PC-9 (cell line): ENCODE measurements around the gene C22orf39. TPM values are rescaled to one million over a fixed set of nuclear protein-coding genes. Genes with fewer than 3 reads are reported as not detected.
A peak's percentile ranks its signal among the peaks of the same experiment; 100 is the strongest.

Source experiments
- BruUV-seq: library from RNA; stranded (reverse); fragments of 400-500 nt; replicated peaks from 2 replicates; lab custom pipeline; 2021; lab: Mats Ljungman, UMichigan
- CTCF ChIA-PET: fragments of 300-600 bp; sonication (Branson Sonifier 250); formaldehyde crosslinking; loops from one replicate; lab custom pipeline; 2022; ENCODE audit warnings: antibody characterized with exemption; lab: Charles Lee
- POLR2A ChIA-PET: fragments of 300-600 bp; sonication (Branson Sonifier 250); formaldehyde crosslinking; loops from one replicate; lab custom pipeline; 2022; ENCODE audit warnings: antibody characterized with exemption; ENCODE audit not compliant: unreplicated experiment; lab: Charles Lee
- DNase-seq, 2 experiments: peaks; one replicate each; pipeline versions ENCODE4 v3.0.0 to v3.0.0-alpha.2; 2015 to 2022; ENCODE audit warnings: mixed read lengths in 1 of 2
- H2AFZ ChIP-seq: fragments of 200-600 bp; sonication (generic); 2 replicates; pipeline ENCODE4 v1.8.1; 2017; ENCODE audit warnings: antibody characterized with exemption
- H3F3A ChIP-seq: fragments of 200-600 bp; sonication (generic); 2 replicates; pipeline ENCODE4 v1.8.1; 2017; ENCODE audit warnings: antibody characterized with exemption, mild to moderate bottlenecking, low read depth; ENCODE audit not compliant: insufficient read depth
- H3K27ac ChIP-seq: fragments of 200-600 bp; sonication (generic); 2 replicates; pipeline ENCODE4 v1.6.1; 2016; ENCODE audit warnings: mixed run types
- H3K27me3 ChIP-seq: fragments of 200-600 bp; sonication (generic); 2 replicates; pipeline ENCODE4 v1.6.1; 2016; ENCODE audit warnings: low read depth, mixed run types; ENCODE audit not compliant: insufficient read depth
- H3K36me3 ChIP-seq: fragments of 200-600 bp; sonication (generic); 2 replicates; pipeline ENCODE4 v1.6.1; 2016; ENCODE audit warnings: low read depth, mixed run types
- H3K4me1 ChIP-seq: fragments of 200-600 bp; sonication (generic); replicated peaks from 2 replicates; pipeline ENCODE4 v1.6.1; 2016; ENCODE audit warnings: mixed run types; ENCODE audit not compliant: insufficient read depth
- H3K4me2 ChIP-seq: fragments of 200-600 bp; sonication (generic); 2 replicates; pipeline ENCODE4 v1.6.1; 2017; ENCODE audit warnings: mixed run types
- H3K4me3 ChIP-seq: fragments of 200-600 bp; sonication (generic); 2 replicates; pipeline ENCODE4 v1.6.1; 2016; ENCODE audit warnings: mixed run types
- H3K79me2 ChIP-seq: fragments of 200-600 bp; sonication (generic); 2 replicates; pipeline ENCODE4 v1.6.1; 2017; ENCODE audit warnings: low read depth, mixed run types
- H3K9me2 ChIP-seq: fragments of 200-600 bp; sonication (generic); 2 replicates; pipeline ENCODE4 v1.8.1; 2017; ENCODE audit warnings: mild to moderate bottlenecking; ENCODE audit not compliant: insufficient read depth
- H3K9me3 ChIP-seq: fragments of 200-600 bp; sonication (generic); 2 replicates; pipeline ENCODE4 v1.8.1; 2016; ENCODE audit warnings: low read depth; ENCODE audit not compliant: insufficient read depth
- H4K20me1 ChIP-seq: fragments of 200-600 bp; sonication (generic); 2 replicates; pipeline ENCODE4 v1.8.1; 2017; ENCODE audit not compliant: insufficient read depth
- EZH2 ChIP-seq: fragments of 200-600 bp; sonication (generic); IDR thresholded peaks from 2 replicates; pipeline ENCODE4 v1.8.0; 2017; ENCODE audit warnings: antibody characterized with exemption, low read depth
- intact Hi-C: fragments of 100-400 bp; cut with micrococcal nuclease; formaldehyde crosslinking; loops from one replicate; pipeline ENCODE4 v1.10.0; 2022; ENCODE audit not compliant: unreplicated experiment
- total RNA-seq: library from RNA; stranded (reverse); gene quantifications from 2 replicates; pipeline ENCODE4 v1.2.3, GENCODE V29; 2021
- TF ChIP-seq, protein P1 (sequence below): fragments of 200-600 bp; sonication (generic); conservative IDR thresholded peaks from 2 replicates; pipeline ENCODE4 v1.6.1; 2017; ENCODE audit warnings: mixed run types, antibody characterized with exemption, mild to moderate bottlenecking, moderate library complexity

C22orf39 gene
- total RNA-seq, 1 experiment from 2014 or later = 12.3 TPM

DNA sequence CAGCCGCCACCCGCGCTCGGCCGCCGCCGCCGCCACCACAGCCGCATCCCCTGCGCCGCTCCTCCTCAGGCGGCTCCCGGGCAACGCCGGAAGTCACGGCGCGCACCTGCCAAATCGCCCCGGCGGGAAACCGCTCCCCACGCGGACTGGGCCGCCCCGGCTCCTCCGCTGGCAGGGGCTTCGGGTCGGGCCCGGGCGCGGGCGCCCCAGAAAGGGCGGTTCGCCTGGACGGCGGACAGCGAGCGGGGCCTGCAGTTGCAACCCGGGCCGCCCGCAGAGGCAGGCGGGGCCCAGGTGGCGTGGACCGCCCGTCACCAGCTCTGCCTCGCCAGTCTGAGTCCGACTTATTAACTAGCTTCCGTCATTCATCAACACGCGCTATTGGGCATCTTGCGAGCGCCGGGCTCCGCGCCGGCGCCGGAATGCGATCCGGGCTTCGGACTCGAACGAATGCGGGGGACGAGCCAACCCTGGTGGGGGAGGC is 15.8 kb downstream of the C22orf39 start, which contains the start of gene HIRA:
HIRA (minus strand) TSS at position 85 of the 484 bp plus-strand sequence. CDS start 257 bp downstream, outside the sequence.
- Histone ChIP-seq H3K79me2 (peaks cover 46% of the 10 kb centered on the region), H3K27me3 (no peaks in the 10 kb centered on the region), H4K20me1 (peaks cover 22% of the 10 kb centered on the region; the same call in 1 of the 2 replicates), H3K4me1 (peaks cover 8% of the 10 kb centered on the region), H3K27ac (peak within 1 kb of the TSS; percentile 63; the same call in 1 of the 2 replicates), H3K9me2 (no peaks in the 10 kb centered on the region), H3K36me3 (no peaks in the 10 kb centered on the region), H3K9me3 (no peaks in the 10 kb centered on the region), H3K4me3 (peak within 1 kb of the TSS; percentile 97), H2AFZ (peak within 1 kb of the TSS; percentile 88), H3K4me2 (peak within 1 kb of the TSS; percentile 86), H3F3A (no peaks in the 10 kb centered on the region)
- peak; percentile 60 to 75 for DNase-seq
- intact Hi-C loops = loop anchor here (2.0 kb wide), 1 partner anchor 253 kb away; the partner anchor contains the start of gene SLC25A1
- BruUV-seq = no TSS peak
- no peak for TF ChIP-seq EZH2
- TF ChIP-seq, protein P1, sequence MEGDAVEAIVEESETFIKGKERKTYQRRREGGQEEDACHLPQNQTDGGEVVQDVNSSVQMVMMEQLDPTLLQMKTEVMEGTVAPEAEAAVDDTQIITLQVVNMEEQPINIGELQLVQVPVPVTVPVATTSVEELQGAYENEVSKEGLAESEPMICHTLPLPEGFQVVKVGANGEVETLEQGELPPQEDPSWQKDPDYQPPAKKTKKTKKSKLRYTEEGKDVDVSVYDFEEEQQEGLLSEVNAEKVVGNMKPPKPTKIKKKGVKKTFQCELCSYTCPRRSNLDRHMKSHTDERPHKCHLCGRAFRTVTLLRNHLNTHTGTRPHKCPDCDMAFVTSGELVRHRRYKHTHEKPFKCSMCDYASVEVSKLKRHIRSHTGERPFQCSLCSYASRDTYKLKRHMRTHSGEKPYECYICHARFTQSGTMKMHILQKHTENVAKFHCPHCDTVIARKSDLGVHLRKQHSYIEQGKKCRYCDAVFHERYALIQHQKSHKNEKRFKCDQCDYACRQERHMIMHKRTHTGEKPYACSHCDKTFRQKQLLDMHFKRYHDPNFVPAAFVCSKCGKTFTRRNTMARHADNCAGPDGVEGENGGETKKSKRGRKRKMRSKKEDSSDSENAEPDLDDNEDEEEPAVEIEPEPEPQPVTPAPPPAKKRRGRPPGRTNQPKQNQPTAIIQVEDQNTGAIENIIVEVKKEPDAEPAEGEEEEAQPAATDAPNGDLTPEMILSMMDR = no peak
- ChIA-PET POLR2A (interaction anchor here (0.7 kb wide), 1 partner anchor 249 kb away, joined by 3 read pairs; no protein-coding TSS in a partner anchor), CTCF (no interaction called here)

DNA sequence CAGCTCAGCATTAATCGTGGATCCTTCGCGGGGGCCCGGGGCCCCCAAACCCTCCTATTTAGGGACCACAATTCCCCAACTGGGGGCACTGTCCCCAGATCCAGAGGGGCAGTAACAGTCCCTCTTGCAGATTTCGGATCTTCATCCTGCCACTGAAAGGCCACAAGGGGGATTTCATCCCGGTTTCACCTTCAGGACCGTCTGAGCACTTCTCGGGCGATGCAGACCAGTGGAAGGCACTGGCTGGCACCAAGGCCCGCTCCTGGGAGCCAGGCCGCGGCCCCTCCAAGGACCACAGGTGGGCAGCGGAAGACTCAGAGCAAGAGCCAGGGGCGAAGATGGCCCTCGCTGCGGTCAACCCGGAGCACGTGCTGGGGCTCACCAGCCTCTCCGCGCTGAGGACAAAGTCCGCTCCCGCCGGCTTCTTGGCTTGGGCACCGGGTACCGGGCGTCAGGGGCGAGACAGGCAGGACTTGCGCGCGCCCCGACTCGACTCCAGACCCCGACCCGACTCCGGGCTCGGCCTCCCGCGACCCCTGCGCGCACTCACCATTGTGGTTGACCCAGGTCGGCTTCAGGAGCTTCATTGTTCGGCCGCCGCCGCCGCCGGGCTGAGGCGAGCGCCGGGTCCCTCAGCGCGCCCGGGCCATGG is 16.5 kb downstream of the C22orf39 start:
- TF ChIP-seq EZH2 = no peak
- TF ChIP-seq, protein P1 = no peak
- POLR2A ChIA-PET = interaction anchor here (0.7 kb wide), 1 partner anchor 248 kb away, joined by 3 read pairs; no protein-coding TSS in a partner anchor
- CTCF ChIA-PET = no interaction called here

DNA sequence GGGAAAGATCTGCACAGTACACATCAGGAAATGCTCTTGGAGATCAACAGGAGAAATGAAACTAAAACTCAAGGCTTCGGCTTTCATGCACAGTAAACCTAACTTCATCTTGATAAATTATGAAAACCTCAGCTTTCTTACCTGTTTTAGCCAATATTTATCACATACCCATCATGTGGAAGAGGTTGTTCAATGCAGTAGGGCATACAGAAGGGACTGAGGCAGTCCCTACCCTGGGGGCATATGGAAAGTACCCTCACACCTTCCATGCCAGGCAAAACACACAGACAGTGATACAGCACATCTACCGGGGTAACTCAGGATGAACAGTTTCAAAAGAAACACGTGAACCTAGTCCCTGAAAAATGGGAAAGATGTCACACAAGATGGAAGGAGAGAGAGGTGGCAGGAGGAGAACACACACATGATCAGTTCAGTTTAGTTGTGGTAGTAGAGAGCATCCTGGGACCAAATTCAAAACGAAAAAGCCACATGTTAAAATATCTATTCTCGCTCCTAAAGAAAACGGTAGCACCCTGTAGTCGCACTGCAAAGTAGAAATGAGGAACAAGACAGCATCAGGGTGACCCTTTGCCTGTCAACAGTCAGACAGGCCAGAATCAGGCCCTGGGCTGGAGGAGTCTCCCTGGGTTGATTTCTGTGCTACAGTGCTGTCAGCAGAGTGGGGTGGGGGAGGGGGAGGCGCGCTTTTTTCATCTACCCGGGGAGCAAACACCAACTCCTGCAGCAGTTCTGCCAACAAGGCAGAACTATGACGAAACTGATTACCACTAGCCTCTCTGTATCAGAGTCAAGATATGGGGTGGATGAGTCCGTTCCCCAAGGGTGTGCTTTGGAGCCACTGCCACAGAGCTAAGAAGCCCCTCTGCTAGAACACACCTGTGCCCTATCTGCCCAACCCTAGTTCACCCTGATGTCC is 17.3 kb downstream of the C22orf39 start:
- intact Hi-C loops = no loop called here

More for the DNA sequence above, 16.5 kb downstream of the C22orf39 start:
- Histone ChIP-seq H3K4me1 (peaks cover 8% of the 10 kb centered on the region), H3K9me3 (no peaks in the 10 kb centered on the region), H3F3A (no peaks in the 10 kb centered on the region), H3K4me2 (peak overlapping the region; percentile 86), H4K20me1 (peaks cover 22% of the 10 kb centered on the region; the same call in 1 of the 2 replicates), H3K4me3 (peak overlapping the region; percentile 73), H3K27me3 (no peaks in the 10 kb centered on the region), H3K79me2 (peaks cover 51% of the 10 kb centered on the region), H3K36me3 (no peaks in the 10 kb centered on the region), H3K27ac (no peak overlapping the region), H3K9me2 (no peaks in the 10 kb centered on the region), H2AFZ (peak overlapping the region; percentile 71)
- intact Hi-C loops = no loop called here
- peak in 1 of 2 experiments; percentile 6 for DNase-seq
- BruUV-seq = no TSS peak

More for the DNA sequence above, 17.3 kb downstream of the C22orf39 start:
- H3K9me3 ChIP-seq = no peaks in the 10 kb centered on the region
- BruUV-seq = TSS peak; percentile 27
- peaks cover 55% of the 10 kb centered on the region for H3K79me2 ChIP-seq
- ChIA-PET CTCF (interaction anchor here (0.5 kb wide), 1 partner anchor 28 kb away, joined by 3 read pairs; no protein-coding TSS in a partner anchor), POLR2A (no interaction called here)
- H3K4me3 ChIP-seq = peak overlapping the region; percentile 73
- no peak for DNase-seq
- peak overlapping the region; percentile 86 for H3K4me2 ChIP-seq
- no peaks in the 10 kb centered on the region for H3F3A ChIP-seq
- peaks cover 8% of the 10 kb centered on the region for H3K4me1 ChIP-seq
- H3K27ac ChIP-seq = no peak overlapping the region
- H3K9me2 ChIP-seq = no peaks in the 10 kb centered on the region
- no peak for TF ChIP-seq EZH2
- TF ChIP-seq, protein P1 = no peak
- H3K36me3 ChIP-seq = no peaks in the 10 kb centered on the region
- H2AFZ ChIP-seq = peak overlapping the region; percentile 71
- H3K27me3 ChIP-seq = no peaks in the 10 kb centered on the region
- H4K20me1 ChIP-seq = peaks cover 22% of the 10 kb centered on the region; the same call in 1 of the 2 replicates
